Transverse colon (tissue), 3 donors: ENCODE measurements around the gene CSNK2B.

Experiments used
- POLR2A ChIP-seq: fragments of 450-650 bp; IDR thresholded peaks from one replicate; pipeline ENCODE4 v1.6.1; 2016; ENCODE audit warnings: antibody characterized with exemption, mild to moderate bottlenecking, moderate library complexity
- POLR2AphosphoS5 ChIP-seq, 3 donors: sonication (generic); formaldehyde crosslinking; IDR thresholded peaks; one replicate each; pipeline ENCODE4 v1.6.1; 2016; ENCODE audit warnings: antibody characterized with exemption in 3 of 3

DNA sequence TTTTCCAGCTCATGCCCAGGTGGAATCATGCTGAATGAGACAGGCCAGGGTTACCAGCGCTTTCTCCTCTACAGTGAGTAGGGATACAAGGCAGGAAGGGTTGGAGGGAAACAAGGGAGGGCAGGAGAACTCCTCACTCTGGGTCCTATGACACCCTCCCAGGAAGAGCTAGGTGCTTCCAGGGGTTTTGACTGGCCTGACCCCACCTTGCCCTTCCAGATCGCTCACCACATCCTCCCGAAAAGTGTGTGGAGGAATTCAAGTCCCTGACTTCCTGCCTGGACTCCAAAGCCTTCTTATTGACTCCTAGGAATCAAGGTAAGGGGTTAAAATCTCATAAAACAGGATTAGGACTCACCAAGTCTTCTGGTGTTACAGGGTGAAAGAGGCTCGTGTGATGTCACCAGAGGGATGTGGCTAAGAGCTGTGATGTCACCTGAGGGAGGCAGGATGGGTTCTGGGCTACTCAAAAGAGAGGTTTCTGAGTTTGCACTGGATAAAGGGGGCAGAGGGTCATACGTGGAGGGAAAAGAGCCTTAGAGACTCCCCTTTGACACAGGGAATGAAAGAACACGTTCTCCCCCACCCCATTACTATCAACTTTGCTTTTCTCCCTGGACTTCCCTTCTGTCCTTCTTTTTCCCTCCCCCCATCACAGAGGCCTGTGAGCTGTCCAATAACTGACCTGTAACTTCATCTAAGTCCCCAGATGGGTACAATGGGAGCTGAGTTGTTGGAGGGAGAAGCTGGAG, 8.3 kb upstream of the CSNK2B start:
- no peak for TF ChIP-seq POLR2A
- no peak for TF ChIP-seq POLR2AphosphoS5 (IDR thresholded peaks at IDR 0.05)
